ENCODE data around the gene MAZ.

- TF ChIP-seq CTCF (IDR thresholded peaks at IDR 0.05) (no peak), SMC3 (IDR thresholded peaks at IDR 0.05; ENCODE audit: low read depth, low read length) (no peak), RFX5 (IDR thresholded peaks at IDR 0.05; ENCODE audit: low read length) (no peak), USF1 (IDR thresholded peaks at IDR 0.05; ENCODE audit: borderline replicate concordance, low read depth) (no peak), RAD21 (IDR thresholded peaks at IDR 0.05; ENCODE audit: low read length) (no peak), TCF12 (IDR thresholded peaks at IDR 0.05) (no peak)
Observed at GRCh38 chr16:29836623-29837022, 30.3 kb downstream of the MAZ start.
